Stomach (tissue), 9 donors: Measurements from ENCODE around the gene NCOA5. TPM values are rescaled to one million over a fixed set of nuclear protein-coding genes. Genes with fewer than 3 reads are reported as not detected.

Experiments
- DNase-seq, 2 donors: peaks; one replicate each; pipeline versions ENCODE4 v3.0.0 to v3.0.0-alpha.2; 2013 to 2019
- H3K27ac ChIP-seq, 5 donors: fragments of 200-600 bp in 4 of 5; sonication (generic) in 4 of 5; one replicate each; pipeline ENCODE4 v1.5.1; 2013 to 2019; ENCODE audit warnings: mild to moderate bottlenecking in 1 of 5, moderate library complexity in 1 of 5
- H3K27me3 ChIP-seq, 3 donors: fragments of 200-600 bp; sonication (generic); one replicate each; pipeline ENCODE4 v1.5.1; 2017 to 2019; ENCODE audit warnings: mixed run types in 1 of 3
- H3K36me3 ChIP-seq, 4 donors: fragments of 200-600 bp; sonication (generic); 1 replicate in 3 of 4; 2 replicates in 1 of 4; pipeline ENCODE4 v1.5.1; 2016 to 2019
- H3K4me1 ChIP-seq, 4 donors: fragments of 200-600 bp; sonication (generic); one replicate each; pipeline ENCODE4 v1.5.1; 2016 to 2019
- H3K4me3 ChIP-seq, 4 donors: fragments of 200-600 bp; sonication (generic) in 3 of 4; one replicate each; pipeline ENCODE4 v1.5.1; 2016 to 2019; ENCODE audit warnings: mild to moderate bottlenecking in 1 of 4
- H3K9me3 ChIP-seq, 4 donors: fragments of 200-600 bp; sonication (generic); one replicate each; pipeline ENCODE4 v1.5.1; 2016 to 2019
- CTCF ChIP-seq, 7 experiments: fragments of 450-650 bp in 4 of 7; fragments of 200-600 bp in 3 of 7; sonication (generic) in 3 of 7; IDR thresholded peaks; one replicate each; pipeline ENCODE4 v1.5.1; 2016 to 2019; ENCODE audit warnings: antibody characterized with exemption in 7 of 7, control low read depth in 2 of 7, mild to moderate bottlenecking in 1 of 7
- EP300 ChIP-seq: sonication (generic); formaldehyde crosslinking; IDR thresholded peaks from one replicate; pipeline ENCODE4 v1.6.1; 2017; ENCODE audit warnings: antibody characterized with exemption
- POLR2A ChIP-seq, 4 donors: fragments of 450-650 bp; IDR thresholded peaks; one replicate each; pipeline ENCODE4 v1.6.1; 2016; ENCODE audit warnings: antibody characterized with exemption in 4 of 4, control low read depth in 2 of 4, mild to moderate bottlenecking in 1 of 4, moderate library complexity in 1 of 4
- POLR2AphosphoS5 ChIP-seq, 3 donors: sonication (generic); formaldehyde crosslinking; IDR thresholded peaks; one replicate each; pipeline ENCODE4 v1.6.1; 2016; ENCODE audit warnings: antibody characterized with exemption in 3 of 3
- WGBS, 5 donors: extraction: QIAGEN DNeasy Blood & Tissue Kit in 3 of 5; methylation state at CpG; one replicate each; pipeline versions ENCODE4 v1.1.5 to v1.1.7; 2013 to 2018; 5-methylcytosine and 5-hydroxymethylcytosine counted together
- intact Hi-C: fragments of 100-400 bp; cut with DNase I; formaldehyde crosslinking; loops from one replicate; pipeline ENCODE4 v1.15.1; 2023; ENCODE audit warnings: low total_unique reads
- polyA plus RNA-seq, 3 donors: library from polyadenylated mRNA; stranded (reverse); fragments of 200-250 nt; gene quantifications; one replicate each; pipeline ENCODE4 v1.2.3, GENCODE V29; 2013
- total RNA-seq, 5 donors: library from RNA; depleted of rRNA; stranded (reverse); fragments of >200 nt; gene quantifications; one replicate each; pipeline versions ENCODE4 v1.1.0 to v1.2.3, GENCODE V29; 2014 to 2016
- donor health status: healthy with polysubstance abuse.
- donor health status: Bipolar disorder and iron deficiency.
- donor health status: healthy.

The NCOA5 gene
- total and polyA plus RNA-seq, 8 donors: 4.3 to 58.9 (median 11.4) TPM

GRCh38 chr20:46131396-46131795 lies 41.6 kb upstream of the NCOA5 start:
- DNase-seq: no peak
- H3K27ac ChIP-seq: no peak overlapping the region
- H3K4me1 ChIP-seq: peaks cover 0 to 20% (median 8%) of the 10 kb centered on the region in 4 donors
- intact Hi-C loops: loop anchor here (10.0 kb wide), 1 partner anchor 193 kb away; no protein-coding TSS in a partner anchor
- H3K4me3 ChIP-seq: no peak overlapping the region
- peaks cover 0 to 72% (median 17%) of the 10 kb centered on the region in 3 donors for H3K27me3 ChIP-seq
- peaks cover 0 to 12% (median 2%) of the 10 kb centered on the region in 4 donors for H3K36me3 ChIP-seq
- no peaks in the 10 kb centered on the region for H3K9me3 ChIP-seq
- TF ChIP-seq EP300 (no peak), POLR2A (IDR thresholded peaks at IDR 0.05) (no peak)
- 39 to 44% (median 42%) methylated on average over 6 of the region's 6 CpGs for WGBS, 5 donors

- no peak for DNase-seq
- Histone ChIP-seq H3K4me1 (peaks cover 0 to 20% (median 8%) of the 10 kb centered on the region in 4 donors), H3K27ac (no peak overlapping the region), H3K4me3 (no peak overlapping the region), H3K36me3 (peaks cover 0 to 21% (median 8%) of the 10 kb centered on the region in 4 donors), H3K27me3 (peaks cover 0 to 63% (median 9%) of the 10 kb centered on the region in 3 donors), H3K9me3 (no peaks in the 10 kb centered on the region)
- TF ChIP-seq CTCF (IDR thresholded peaks at IDR 0.05): no peak
- no peak for TF ChIP-seq EP300
- intact Hi-C loops: loop anchor here (10.0 kb wide), 1 partner anchor 194 kb away; no protein-coding TSS in a partner anchor
- 41 to 62% (median 46%) methylated on average over 4 of the region's 4 CpGs for WGBS, 5 donors
Observed at GRCh38 chr20:46130534-46130933, 40.8 kb upstream of the NCOA5 start.

GRCh38 chr20:46129955-46130481 lies 40.3 kb upstream of the NCOA5 start:
- H3K4me3 ChIP-seq: no peak overlapping the region
- H3K27me3 ChIP-seq: peaks cover 0 to 58% (median 9%) of the 10 kb centered on the region in 3 donors
- no peaks in the 10 kb centered on the region for H3K9me3 ChIP-seq
- intact Hi-C loops: loop anchor here (10.0 kb wide), 1 partner anchor 195 kb away; no protein-coding TSS in a partner anchor
- no peak overlapping the region for H3K27ac ChIP-seq
- peaks cover 0 to 26% (median 12%) of the 10 kb centered on the region in 4 donors for H3K36me3 ChIP-seq
- no peak for TF ChIP-seq CTCF (IDR thresholded peaks at IDR 0.05)
- no peak for TF ChIP-seq POLR2AphosphoS5 (IDR thresholded peaks at IDR 0.05)
- no peak for TF ChIP-seq POLR2A (IDR thresholded peaks at IDR 0.05)
- no peak for TF ChIP-seq EP300
- 24 to 40% (median 29%) methylated on average over 3 to 5 of the region's 5 CpGs for WGBS, 5 donors
- H3K4me1 ChIP-seq: peaks cover 0 to 20% (median 8%) of the 10 kb centered on the region in 4 donors
- DNase-seq: no peak

DNA sequence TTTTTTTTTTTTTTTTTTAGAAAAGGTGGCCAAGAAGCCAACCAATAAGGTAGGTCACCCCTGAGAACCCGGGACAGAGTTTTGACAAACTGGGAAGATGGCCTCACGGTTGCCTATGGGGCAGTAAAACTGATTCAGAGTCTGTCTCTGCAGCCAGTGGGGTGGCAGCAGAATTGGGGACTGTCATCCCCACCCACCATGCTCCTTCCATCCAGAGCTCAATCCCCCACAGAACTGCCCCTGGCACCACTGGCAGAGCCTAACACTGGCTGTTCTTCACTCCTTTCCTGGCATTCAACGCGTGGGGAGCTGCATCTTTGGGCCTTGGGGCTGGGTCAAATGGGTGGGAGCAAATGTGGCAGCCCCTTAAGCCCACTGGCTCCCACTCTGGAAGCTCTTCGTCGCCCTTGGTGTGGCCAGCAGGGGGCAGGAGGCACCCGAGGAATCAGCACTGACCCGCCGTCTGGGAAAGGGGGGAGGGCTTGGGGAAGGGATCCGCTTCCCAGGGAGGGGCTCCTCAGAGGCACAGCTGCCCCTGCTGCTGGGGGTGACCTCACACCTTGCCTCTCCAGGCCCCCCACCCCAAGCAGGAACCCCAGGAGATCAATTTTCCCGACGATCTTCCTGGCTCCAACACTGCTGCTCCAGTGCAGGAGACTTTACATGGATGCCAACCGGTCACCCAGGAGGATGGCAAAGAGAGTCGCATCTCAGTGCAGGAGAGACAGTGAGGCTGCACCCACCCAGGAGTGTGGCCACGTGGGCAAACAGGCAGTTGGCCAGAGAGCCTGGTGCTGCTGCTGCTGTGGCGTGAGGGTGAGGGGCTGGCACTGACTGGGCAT lies 38.8 kb upstream of the NCOA5 start:
- H3K36me3 ChIP-seq: peaks cover 0 to 40% (median 25%) of the 10 kb centered on the region in 4 donors
- peaks cover 0 to 20% (median 8%) of the 10 kb centered on the region in 4 donors for H3K4me1 ChIP-seq
- TF ChIP-seq POLR2AphosphoS5 (IDR thresholded peaks at IDR 0.05) (no peak), CTCF (IDR thresholded peaks at IDR 0.05) (peak in 5 of 7 experiments; percentile 24 to 47 (median 29))
- WGBS, 5 donors: 30 to 53% (median 42%) methylated on average over 9 to 16 of the region's 16 CpGs
- H3K27ac ChIP-seq: no peak overlapping the region
- no peak overlapping the region for H3K4me3 ChIP-seq
- no peaks in the 10 kb centered on the region for H3K9me3 ChIP-seq
- peaks cover 0 to 44% (median 9%) of the 10 kb centered on the region in 3 donors for H3K27me3 ChIP-seq
- intact Hi-C loops: no loop called here
- DNase-seq: peak; percentile 29 to 57
